Trophoblast cell (in vitro differentiated cells and primary cell): ENCODE data around the gene CGB2.
"Not testable (repeated sequence)": the region's sequence is repeated elsewhere in the genome, so short reads cannot be mapped to it uniquely, and the experiment has no call there.

ENCODE experiments used
- DNase-seq, 2 donors: peaks; one replicate each; pipeline ENCODE4 v3.0.0-alpha.2; 2016
- H2AFZ ChIP-seq: 2 replicates; pipeline ENCODE4 v1.6.1; 2013; ENCODE audit warnings: low read length, moderate library complexity, mild to moderate bottlenecking; ENCODE audit not compliant: insufficient read depth, poor library complexity
- H2AK5ac ChIP-seq: 2 replicates; pipeline ENCODE4 v1.6.1; 2013; ENCODE audit warnings: mild to moderate bottlenecking, low read length
- H2BK120ac ChIP-seq: 2 replicates; pipeline ENCODE4 v1.6.1; 2013; ENCODE audit warnings: low read length, mild to moderate bottlenecking, moderate library complexity; ENCODE audit not compliant: insufficient read depth, poor library complexity
- H2BK12ac ChIP-seq: 2 replicates; pipeline ENCODE4 v1.6.1; 2013; ENCODE audit warnings: mild to moderate bottlenecking, low read length, moderate library complexity
- H2BK5ac ChIP-seq: 2 replicates; pipeline ENCODE4 v1.6.1; 2013; ENCODE audit warnings: low read length, low read depth, moderate library complexity, mild to moderate bottlenecking; ENCODE audit not compliant: poor library complexity
- H3K14ac ChIP-seq: 2 replicates; pipeline ENCODE4 v1.6.1; 2013; ENCODE audit warnings: mild to moderate bottlenecking, low read length
- H3K18ac ChIP-seq: 2 replicates; pipeline ENCODE4 v1.6.1; 2013; ENCODE audit warnings: mild to moderate bottlenecking, low read length
- H3K23ac ChIP-seq: 2 replicates; pipeline ENCODE4 v1.6.1; 2013; ENCODE audit warnings: low read length
- H3K27ac ChIP-seq: 2 replicates; pipeline ENCODE4 v1.5.1; 2013; ENCODE audit warnings: low read depth, mild to moderate bottlenecking, inconsistent platforms, low read length, moderate library complexity
- H3K27me3 ChIP-seq: 2 replicates; pipeline ENCODE4 v1.6.1; 2013; ENCODE audit warnings: inconsistent platforms, mild to moderate bottlenecking, low read length, moderate library complexity; ENCODE audit not compliant: insufficient read depth
- H3K36me3 ChIP-seq, 2 experiments: 1 replicate in 1 of 2; 2 replicates in 1 of 2; pipeline ENCODE4 v1.6.1; 2013; ENCODE audit warnings: low read length in 2 of 2, mild to moderate bottlenecking in 2 of 2, moderate library complexity in 1 of 2; ENCODE audit not compliant: insufficient read depth in 2 of 2, control insufficient read depth in 1 of 2
- H3K4ac ChIP-seq: 2 replicates; pipeline ENCODE4 v1.6.1; 2013; ENCODE audit warnings: low read depth, mild to moderate bottlenecking, low read length, moderate library complexity
- H3K4me1 ChIP-seq, 2 experiments: 1 replicate in 1 of 2; 2 replicates in 1 of 2; pipeline ENCODE4 v1.6.1; 2013; ENCODE audit warnings: low read length in 2 of 2, mild to moderate bottlenecking in 2 of 2, moderate library complexity in 1 of 2; ENCODE audit not compliant: insufficient read depth in 2 of 2, control insufficient read depth in 1 of 2
- H3K4me2 ChIP-seq: 2 replicates; pipeline ENCODE4 v1.6.1; 2013; ENCODE audit warnings: inconsistent platforms, mild to moderate bottlenecking, low read length, moderate library complexity
- H3K4me3 ChIP-seq: 2 replicates; pipeline ENCODE4 v1.5.1; 2013; ENCODE audit warnings: mild to moderate bottlenecking, low read depth, low read length, inconsistent platforms
- H3K79me1 ChIP-seq: one replicate; pipeline ENCODE4 v1.6.1; 2013; ENCODE audit warnings: low read length
- H3K79me2 ChIP-seq: 2 replicates; pipeline ENCODE4 v1.6.1; 2013; ENCODE audit warnings: low read length, mild to moderate bottlenecking; ENCODE audit not compliant: control insufficient read depth, insufficient read depth, poor library complexity
- H3K9ac ChIP-seq: 2 replicates; pipeline ENCODE4 v1.6.1; 2013; ENCODE audit warnings: mild to moderate bottlenecking, low read length
- H3K9me3 ChIP-seq: 2 replicates; pipeline ENCODE4 v1.6.1; 2013; ENCODE audit warnings: low read depth, mild to moderate bottlenecking, control low read depth, inconsistent platforms, low read length; ENCODE audit not compliant: insufficient read depth
- H4K12ac ChIP-seq: 2 replicates; pipeline ENCODE4 v1.6.1; 2013; ENCODE audit warnings: low read depth, mild to moderate bottlenecking, low read length, moderate library complexity
- H4K8ac ChIP-seq: 2 replicates; pipeline ENCODE4 v1.6.1; 2013; ENCODE audit warnings: low read depth, mild to moderate bottlenecking, low read length, moderate library complexity
- H4K91ac ChIP-seq: one replicate; pipeline ENCODE4 v1.6.1; 2013; ENCODE audit warnings: low read depth, mild to moderate bottlenecking, low read length, moderate library complexity
- WGBS: extraction: QIAGEN DNeasy Blood & Tissue Kit; methylation state at CpG from one replicate; pipeline ENCODE4 v1.1.7; 2013; ENCODE audit warnings: missing lambda C conversion rate; ENCODE audit not compliant: insufficient read length, insufficient coverage; ENCODE audit errors: extremely low coverage; 5-methylcytosine and 5-hydroxymethylcytosine counted together

The CGB2 gene

DNA sequence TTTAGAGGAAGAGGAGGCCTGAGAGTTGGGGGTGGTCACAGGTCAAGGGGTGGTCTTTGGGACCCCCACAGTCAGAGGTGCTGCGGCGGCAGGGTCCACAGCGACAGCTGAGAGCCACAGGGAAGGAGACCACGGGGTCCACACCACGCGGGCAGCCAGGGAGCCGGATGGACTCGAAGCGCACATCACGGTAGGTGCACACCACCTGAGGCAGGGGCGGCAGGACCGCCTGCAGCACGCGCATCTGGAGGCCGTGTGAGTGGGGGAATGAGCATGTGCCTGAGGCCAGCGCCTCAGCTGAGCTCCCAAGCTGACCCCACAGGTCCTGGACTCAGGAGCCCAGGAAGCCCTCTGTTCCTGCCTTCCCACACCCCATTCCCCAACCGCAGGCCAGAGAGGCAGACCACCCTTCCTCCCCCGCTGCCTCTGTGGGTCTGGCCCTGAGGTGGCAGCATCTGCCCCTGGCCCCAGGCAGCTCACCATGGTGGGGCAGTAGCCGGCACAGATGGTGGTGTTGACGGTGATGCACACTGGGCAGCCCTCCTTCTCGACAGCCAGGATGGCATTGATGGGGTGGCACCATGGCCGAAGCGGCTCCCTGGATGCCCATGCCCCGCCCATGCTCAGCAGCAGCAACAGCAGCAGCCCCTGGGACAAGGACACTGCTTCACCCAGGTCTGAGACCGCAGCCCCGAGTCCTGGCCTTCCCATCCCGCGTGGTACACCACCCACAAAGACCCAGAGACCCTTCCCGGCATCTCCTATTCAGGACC is 15.4 kb upstream of the CGB2 start:
- Histone ChIP-seq H3K9ac (no peak overlapping the region), H2BK120ac (no peak overlapping the region), H3K18ac (no peak overlapping the region), H3K9me3 (peaks cover 4% of the 10 kb centered on the region), H3K79me2 (no peaks in the 10 kb centered on the region), H2BK12ac (no peak overlapping the region), H4K12ac (no peak overlapping the region), H3K14ac (no peak overlapping the region), H3K4me3 (no peak overlapping the region), H3K23ac (no peak overlapping the region), H4K8ac (no peak overlapping the region), H3K36me3 (peaks cover 33 to 39% of the 10 kb centered on the region in 2 experiments), H3K4ac (no peak overlapping the region), H2AFZ (no peak overlapping the region), H3K79me1 (peaks cover 12% of the 10 kb centered on the region), H3K27me3 (peaks cover 7% of the 10 kb centered on the region), H4K91ac (no peak overlapping the region), H2BK5ac (no peak overlapping the region), H2AK5ac (no peak overlapping the region), H3K4me2 (no peak overlapping the region), H3K27ac (no peak overlapping the region), H3K4me1 (peaks cover 5 to 11% of the 10 kb centered on the region in 2 experiments)
- no CpG with 5 or more reads among the region's 29 CpGs for WGBS
- no peak for DNase-seq

DNA sequence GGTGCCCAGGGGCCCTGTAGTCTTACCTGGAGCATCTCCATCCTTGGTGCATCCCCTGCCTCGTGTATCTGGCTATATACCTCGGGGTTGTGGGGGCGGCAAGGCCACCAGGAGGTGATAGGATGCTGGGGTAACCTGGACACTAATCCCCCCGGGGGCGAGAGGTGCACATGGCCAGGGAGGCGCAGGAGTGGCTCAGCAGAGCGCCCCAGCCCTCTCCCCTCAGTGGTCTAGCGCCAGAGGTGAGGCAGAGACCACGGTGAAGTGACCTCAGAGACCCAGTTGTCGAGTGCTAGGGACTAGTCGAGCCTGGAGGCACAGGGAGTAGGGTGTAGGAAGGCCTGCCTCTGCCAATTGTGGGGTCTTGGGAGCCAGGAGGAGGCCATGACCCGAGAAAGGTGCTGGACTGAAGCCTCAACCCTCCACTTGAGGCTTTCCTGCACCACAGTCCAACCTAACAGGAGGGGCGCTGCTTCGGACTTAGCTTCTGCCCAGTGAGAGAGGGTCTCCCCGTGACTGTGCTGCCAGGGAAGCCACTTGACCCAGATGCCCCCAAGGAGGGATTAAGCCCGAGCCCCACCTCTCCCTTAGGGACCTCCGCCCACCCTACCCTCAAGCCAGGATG is 14.5 kb upstream of the CGB2 start, which contains the start of gene LHB:
Gene LHB (minus strand): TSS at position 51 of the 625 bp plus-strand sequence. CDS start 10 bp downstream, at position 41.
- no peak within 1 kb of the TSS for H2BK12ac ChIP-seq
- H3K4me1 ChIP-seq = peaks cover 5 to 11% of the 10 kb centered on the region in 2 experiments
- no peak within 1 kb of the TSS for H4K8ac ChIP-seq
- peak within 1 kb of the TSS; percentile 52 for H2AFZ ChIP-seq
- no peak within 1 kb of the TSS for H3K14ac ChIP-seq
- no peak for DNase-seq
- H3K79me2 ChIP-seq = no peaks in the 10 kb centered on the region
- H3K27ac ChIP-seq = no peak within 1 kb of the TSS
- no peak within 1 kb of the TSS for H3K4ac ChIP-seq
- H2BK5ac ChIP-seq = no peak within 1 kb of the TSS
- H4K12ac ChIP-seq = no peak within 1 kb of the TSS
- no peak within 1 kb of the TSS for H2BK120ac ChIP-seq
- H2AK5ac ChIP-seq = no peak within 1 kb of the TSS
- H3K79me1 ChIP-seq = peaks cover 10% of the 10 kb centered on the region
- no peak within 1 kb of the TSS for H3K9ac ChIP-seq
- peak within 1 kb of the TSS; percentile 57 for H4K91ac ChIP-seq
- H3K23ac ChIP-seq = no peak within 1 kb of the TSS
- peak within 1 kb of the TSS; percentile 61 for H3K4me2 ChIP-seq
- H3K9me3 ChIP-seq = peaks cover 1% of the 10 kb centered on the region
- no CpG with 5 or more reads among the region's 17 CpGs for WGBS
- H3K27me3 ChIP-seq = peaks cover 7% of the 10 kb centered on the region
- peaks cover 25 to 30% of the 10 kb centered on the region in 2 experiments for H3K36me3 ChIP-seq
- H3K18ac ChIP-seq = no peak within 1 kb of the TSS
- peak within 1 kb of the TSS; percentile 35 for H3K4me3 ChIP-seq

DNA sequence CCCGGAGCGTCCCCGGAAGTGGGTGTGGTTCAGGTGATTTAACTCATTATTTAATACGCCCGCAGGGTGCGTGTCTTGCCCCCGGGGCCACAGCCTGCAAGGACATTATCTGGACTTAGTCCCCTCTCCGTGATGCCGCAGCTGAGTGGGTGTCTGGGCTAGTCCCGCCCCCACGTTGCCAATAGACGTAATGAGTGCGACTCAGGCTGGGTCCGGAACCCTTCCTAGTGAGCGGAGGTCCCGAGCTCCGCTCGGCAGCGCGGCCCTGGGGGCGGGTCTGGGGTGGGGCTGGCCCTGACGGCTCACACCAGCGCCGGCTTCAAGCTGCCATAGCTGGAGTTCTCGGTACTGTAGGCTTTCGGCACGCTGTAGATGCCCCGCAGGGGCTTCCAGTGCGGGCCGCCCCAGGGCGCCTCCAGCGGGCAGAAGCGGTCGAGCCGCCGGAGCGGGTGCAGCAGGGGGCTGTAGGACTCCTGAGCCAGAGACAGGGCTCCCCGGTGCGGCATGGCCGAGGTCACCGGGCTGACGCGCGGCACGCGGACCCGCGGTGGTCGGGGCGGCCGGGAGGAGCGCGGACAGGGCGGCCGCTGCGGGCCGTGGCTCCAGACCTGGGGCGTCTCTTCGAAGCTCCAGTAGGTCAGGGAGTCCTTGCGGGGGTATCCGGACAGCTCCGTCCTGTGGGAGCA is 13.9 kb upstream of the CGB2 start:
- H2BK12ac ChIP-seq = no peak overlapping the region
- peak; percentile 60 to 79 for DNase-seq
- WGBS = no CpG with 5 or more reads among the region's 62 CpGs

GRCh38 chr19:49018388-49019241 is 13.1 kb upstream of the CGB2 start:
- not testable (repeated sequence) for H3K18ac ChIP-seq, H2BK5ac ChIP-seq, H3K9me3 ChIP-seq, H2AFZ ChIP-seq, DNase-seq, H4K8ac ChIP-seq, H2BK120ac ChIP-seq, H2AK5ac ChIP-seq, H3K23ac ChIP-seq, H3K27ac ChIP-seq, H3K79me2 ChIP-seq, H3K27me3 ChIP-seq, H3K4me3 ChIP-seq, H3K14ac ChIP-seq, H3K4ac ChIP-seq, H2BK12ac ChIP-seq, H3K9ac ChIP-seq, H4K12ac ChIP-seq
- Histone ChIP-seq H4K91ac (peak overlapping the region; percentile 52), H3K36me3 (peaks cover 22 to 23% of the 10 kb centered on the region in 2 experiments), H3K79me1 (peaks cover 10% of the 10 kb centered on the region), H3K4me1 (peaks cover 5 to 11% of the 10 kb centered on the region in 2 experiments), H3K4me2 (peak overlapping the region; percentile 61)
- WGBS = no CpG with 5 or more reads among the region's 50 CpGs

More for the DNA sequence above, 13.9 kb upstream of the CGB2 start:
- H3K4ac ChIP-seq = no peak overlapping the region
- no peak overlapping the region for H3K27ac ChIP-seq
- H3K36me3 ChIP-seq = peaks cover 23 to 24% of the 10 kb centered on the region in 2 experiments
- peaks cover 10% of the 10 kb centered on the region for H3K79me1 ChIP-seq
- peak overlapping the region; percentile 61 for H3K4me2 ChIP-seq
- H4K12ac ChIP-seq = peak overlapping the region; percentile 46
- no peak overlapping the region for H2BK5ac ChIP-seq
- H4K8ac ChIP-seq = peak overlapping the region; percentile 65
- H2BK120ac ChIP-seq = no peak overlapping the region
- H3K4me1 ChIP-seq = peaks cover 5 to 11% of the 10 kb centered on the region in 2 experiments
- no peak overlapping the region for H3K23ac ChIP-seq
- peak overlapping the region; percentile 35 for H3K4me3 ChIP-seq
- peaks cover 7% of the 10 kb centered on the region for H3K27me3 ChIP-seq
- H4K91ac ChIP-seq = peak overlapping the region; percentile 52
- no peaks in the 10 kb centered on the region for H3K79me2 ChIP-seq
- no peak overlapping the region for H3K9ac ChIP-seq
- H2AK5ac ChIP-seq = no peak overlapping the region
- H3K14ac ChIP-seq = no peak overlapping the region
- peak overlapping the region; percentile 52 for H2AFZ ChIP-seq
- peaks cover 1% of the 10 kb centered on the region for H3K9me3 ChIP-seq
- no peak overlapping the region for H3K18ac ChIP-seq
